Stromal cell of bone marrow (primary cell): ENCODE results near the gene COMT.
"Not testable (repeated sequence)": the region's sequence is repeated elsewhere in the genome, so short reads cannot be mapped to it uniquely, and the experiment has no call there.

Experiments used
- DNase-seq: peaks from one replicate; pipeline ENCODE4 v3.0.0-alpha.2; 2012; ENCODE audit warnings: low read depth

The COMT gene

GRCh38 chr22:19941365-19942082 is at the start of gene COMT, which contains the start of gene TXNRD2:
Gene COMT, plus strand, starts transcription at chr22:19941772. Its CDS starts 20,755 bp downstream, at chr22:19962527.
Gene TXNRD2, minus strand, starts transcription at chr22:19941818. Its CDS starts 15 bp downstream, at chr22:19941803.
- peak; percentile 35 for DNase-seq

- no peak for DNase-seq
Observed at GRCh38 chr22:19892257-19892879, 49.2 kb upstream of the COMT start.

GRCh38 chr22:19892925-19893324 is 48.6 kb upstream of the COMT start:
- no peak for DNase-seq

GRCh38 chr22:19893363-19893762 is 48.2 kb upstream of the COMT start:
- no peak for DNase-seq

GRCh38 chr22:19895160-19895849 is 46.3 kb upstream of the COMT start:
- no peak for DNase-seq

- no peak for DNase-seq
Observed at GRCh38 chr22:19896665-19897355, 44.8 kb upstream of the COMT start.

GRCh38 chr22:19897726-19898125 is 43.8 kb upstream of the COMT start:
- no peak for DNase-seq

- no peak for DNase-seq
Observed at GRCh38 chr22:19898145-19898544, 43.4 kb upstream of the COMT start.

- no peak for DNase-seq
Observed at GRCh38 chr22:19898831-19899567, 42.6 kb upstream of the COMT start.

GRCh38 chr22:19900707-19901436 is 40.7 kb upstream of the COMT start:
- DNase-seq, result no peak

GRCh38 chr22:19901577-19902244 is 39.9 kb upstream of the COMT start:
- DNase-seq, result no peak

- DNase-seq, result no peak
Observed at GRCh38 chr22:19902245-19902715, 39.3 kb upstream of the COMT start.

GRCh38 chr22:19903031-19903430 is 38.5 kb upstream of the COMT start:
- no peak for DNase-seq

- no peak for DNase-seq
Observed at GRCh38 chr22:19903513-19903912, 38.1 kb upstream of the COMT start.

GRCh38 chr22:19904174-19904856 is 37.3 kb upstream of the COMT start:
- no peak for DNase-seq

- DNase-seq, result no peak
Observed at GRCh38 chr22:19904935-19905334, 36.6 kb upstream of the COMT start.

- no peak for DNase-seq
Observed at GRCh38 chr22:19905347-19906276, 36.0 kb upstream of the COMT start.

GRCh38 chr22:19906864-19907263 is 34.7 kb upstream of the COMT start:
- not testable (repeated sequence) for DNase-seq

GRCh38 chr22:19907902-19908301 is 33.7 kb upstream of the COMT start:
- not testable (repeated sequence) for DNase-seq
